HG02884 (cell line): ENCODE results near the gene APPBP2.

Experiments used
- ATAC-seq: cut with Tn5 transposase; IDR thresholded peaks from one replicate; pipeline ENCODE4 v1.9.1; 2021; ENCODE audit warnings: mild to moderate bottlenecking, moderate library complexity; ENCODE audit not compliant: unreplicated experiment

The APPBP2 gene

DNA sequence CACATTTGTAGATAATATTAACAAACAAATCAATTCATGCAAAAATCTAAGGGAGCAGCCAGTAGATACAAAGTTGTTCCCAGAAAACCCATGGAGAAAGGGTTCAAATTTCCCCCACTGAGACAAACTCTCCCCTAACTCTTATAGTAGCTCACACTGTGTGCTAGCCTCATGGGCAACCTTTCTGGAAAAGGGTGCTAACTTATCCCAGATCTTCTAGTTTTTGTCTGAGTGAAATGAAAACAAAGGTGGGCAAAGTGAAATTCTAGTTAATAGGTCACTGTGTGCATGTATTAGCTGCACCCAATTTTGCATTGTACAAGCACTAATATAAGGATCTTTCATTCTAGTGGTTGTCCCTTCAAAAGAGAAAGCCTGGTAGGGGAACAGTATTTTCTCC lies 124.2 kb downstream of the APPBP2 start:
- no peak for ATAC-seq

DNA sequence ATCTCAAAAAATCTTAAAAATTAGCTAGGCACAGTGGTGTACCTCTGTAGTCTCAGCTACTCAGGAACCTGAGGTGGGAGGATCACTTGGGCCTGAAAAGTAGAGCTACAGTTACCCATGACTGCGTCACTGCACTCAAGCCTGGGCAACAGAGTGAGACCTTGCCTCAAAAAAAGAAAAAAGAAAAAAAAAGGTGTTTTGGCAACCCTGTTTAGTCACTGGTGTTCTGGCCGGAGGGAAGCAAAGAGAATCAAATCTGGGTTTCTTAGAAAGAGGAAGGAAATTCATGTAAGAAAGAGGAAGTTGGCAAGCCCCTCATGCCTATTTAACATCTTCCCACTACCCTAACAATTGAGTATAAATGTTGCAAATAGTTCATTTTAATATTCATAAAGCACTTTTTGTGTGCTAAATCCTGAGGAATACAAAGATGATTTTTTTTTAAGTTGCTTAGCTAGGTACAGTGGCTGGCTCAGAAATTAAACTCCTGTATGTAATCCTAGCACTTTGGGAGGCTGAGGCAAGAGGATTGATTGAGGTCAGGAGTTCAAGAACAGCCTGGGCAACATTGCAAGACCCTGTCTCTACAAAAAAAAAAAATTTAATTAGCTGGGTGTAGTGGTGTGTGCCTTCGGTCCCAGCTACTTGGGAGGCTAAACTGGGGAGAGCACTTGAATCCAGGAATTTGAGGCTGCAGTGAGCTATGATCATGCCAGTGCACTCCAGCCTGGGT lies 127.6 kb downstream of the APPBP2 start:
- no peak for ATAC-seq

DNA sequence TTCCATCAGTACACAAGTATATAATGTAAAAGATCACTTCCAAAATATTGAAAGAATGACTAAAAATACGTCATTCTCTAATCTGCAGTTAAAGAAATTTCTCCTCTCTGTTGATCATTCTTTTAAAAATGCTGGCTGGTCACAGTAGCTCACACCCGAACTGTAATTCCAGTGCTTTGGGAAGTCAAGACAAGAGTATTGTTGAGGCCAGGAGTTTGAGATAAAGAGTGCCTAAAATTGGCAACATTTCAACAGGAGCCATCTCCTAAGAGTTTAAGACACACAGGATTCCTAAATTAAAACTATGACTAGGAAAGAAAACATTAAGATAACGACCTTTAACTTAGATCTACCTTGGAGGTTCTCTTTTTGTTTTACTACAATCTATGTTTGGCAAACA lies 129.6 kb downstream of the APPBP2 start:
- no peak for ATAC-seq

DNA sequence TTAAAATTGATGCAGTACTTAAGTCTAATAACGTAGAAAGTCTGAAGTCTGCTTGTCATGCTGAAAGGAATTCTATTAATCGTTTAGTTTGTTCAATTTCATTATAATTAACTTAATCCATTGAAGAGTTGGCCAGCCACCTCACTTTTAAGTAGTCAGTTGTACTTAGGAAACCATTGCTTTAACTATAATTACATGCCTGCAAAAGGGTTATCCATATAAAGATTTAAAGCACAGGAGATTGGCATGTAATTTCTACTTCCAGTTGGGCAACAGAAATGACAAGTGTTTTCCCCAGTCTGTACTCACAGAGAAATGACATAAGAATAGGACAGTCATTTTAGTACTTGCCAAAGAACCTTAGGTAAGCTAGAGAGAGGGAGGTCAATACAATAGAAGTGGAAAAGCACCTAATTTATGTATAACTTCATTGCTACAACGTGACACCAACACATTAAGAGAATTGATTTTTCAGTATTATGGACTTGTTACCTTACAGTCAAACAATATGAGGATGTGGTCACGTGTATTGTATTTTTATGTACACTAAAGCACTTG lies 130.5 kb downstream of the APPBP2 start:
- ATAC-seq, result no peak

DNA sequence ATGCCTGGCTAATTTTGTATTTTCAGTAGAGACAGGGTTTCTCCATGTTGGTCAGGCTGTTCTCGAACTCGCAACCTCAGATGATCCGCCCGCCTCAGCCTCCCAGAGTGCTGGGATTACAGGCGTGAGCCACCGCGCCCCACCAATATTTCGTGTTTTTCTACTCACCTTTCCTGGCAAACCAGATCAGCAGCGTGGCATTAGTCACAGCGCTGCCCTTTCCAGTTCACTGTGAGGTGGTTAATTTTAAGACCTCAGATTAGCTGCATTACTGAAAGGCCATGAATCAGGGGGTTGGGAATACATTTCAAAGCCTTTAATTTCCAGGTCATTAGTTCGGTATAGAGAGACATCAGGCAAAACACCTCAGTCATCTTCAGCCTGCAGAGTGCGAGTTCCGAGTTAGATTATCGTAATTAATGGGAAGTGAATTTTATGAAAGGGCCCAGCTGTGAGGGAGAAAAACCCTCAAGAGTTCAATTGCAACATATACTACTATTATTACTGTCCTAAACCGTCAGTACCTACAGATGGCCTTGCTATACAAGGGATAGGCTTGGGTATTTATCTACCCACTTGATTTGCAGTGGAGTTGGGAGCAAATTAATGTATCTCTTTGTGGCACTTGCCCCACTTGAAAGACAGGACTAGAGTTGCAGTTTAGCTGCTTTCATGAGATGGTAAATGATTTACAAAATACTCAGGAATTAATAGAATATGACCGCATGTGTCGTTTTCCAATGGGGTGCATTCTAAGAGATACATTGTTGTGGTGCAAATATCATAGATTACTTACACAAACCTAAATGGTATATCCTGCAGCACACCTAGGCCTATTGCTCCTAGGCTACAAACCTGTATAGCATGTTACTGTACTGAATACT lies 132.0 kb downstream of the APPBP2 start:
- no peak for ATAC-seq
